ENCODE results near the gene CYBA.
"Not testable (repeated sequence)": the region's sequence is repeated elsewhere in the genome, so short reads cannot be mapped to it uniquely, and the experiment has no call there.

Gene CYBA

DNA sequence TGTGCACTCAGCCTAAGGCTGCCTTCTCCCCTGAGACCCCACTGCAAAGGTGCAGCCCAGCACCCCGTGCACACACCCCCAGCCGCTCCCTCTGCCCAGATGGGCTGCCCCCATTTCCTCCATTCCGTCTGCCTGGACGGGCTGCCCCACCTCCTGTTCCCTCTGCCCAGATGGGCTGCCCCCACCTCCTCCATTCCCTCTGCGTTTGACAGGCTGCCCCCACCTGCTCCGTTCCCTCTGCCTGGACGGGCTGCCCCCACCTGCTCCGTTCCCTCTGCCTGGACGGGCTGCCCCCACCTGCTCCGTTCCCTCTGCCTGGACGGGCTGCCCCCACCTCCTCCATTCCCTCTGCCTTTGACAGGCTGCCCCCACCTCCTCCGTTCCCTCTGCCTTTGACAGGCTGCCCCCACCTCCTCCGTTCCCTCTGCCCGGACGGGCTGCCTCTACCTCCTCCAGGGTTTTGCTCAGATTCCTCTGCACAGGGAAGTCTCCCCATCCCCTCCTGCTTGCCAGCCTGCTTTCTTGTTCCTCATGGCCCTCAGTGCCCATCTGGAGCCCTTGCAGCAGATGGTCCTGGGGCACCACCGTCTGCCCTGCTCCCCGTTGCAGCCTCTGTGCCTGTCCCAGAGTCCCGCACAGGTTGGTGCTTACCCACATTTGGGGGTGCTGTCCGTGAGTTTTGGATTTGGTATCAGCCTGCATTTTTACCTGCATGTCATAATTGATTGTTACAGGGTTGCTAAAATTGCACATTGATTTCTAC lies 35.9 kb downstream of the CYBA start:
- no peak for DNase-seq (ENCODE audit: low read depth, low spot score)

DNA sequence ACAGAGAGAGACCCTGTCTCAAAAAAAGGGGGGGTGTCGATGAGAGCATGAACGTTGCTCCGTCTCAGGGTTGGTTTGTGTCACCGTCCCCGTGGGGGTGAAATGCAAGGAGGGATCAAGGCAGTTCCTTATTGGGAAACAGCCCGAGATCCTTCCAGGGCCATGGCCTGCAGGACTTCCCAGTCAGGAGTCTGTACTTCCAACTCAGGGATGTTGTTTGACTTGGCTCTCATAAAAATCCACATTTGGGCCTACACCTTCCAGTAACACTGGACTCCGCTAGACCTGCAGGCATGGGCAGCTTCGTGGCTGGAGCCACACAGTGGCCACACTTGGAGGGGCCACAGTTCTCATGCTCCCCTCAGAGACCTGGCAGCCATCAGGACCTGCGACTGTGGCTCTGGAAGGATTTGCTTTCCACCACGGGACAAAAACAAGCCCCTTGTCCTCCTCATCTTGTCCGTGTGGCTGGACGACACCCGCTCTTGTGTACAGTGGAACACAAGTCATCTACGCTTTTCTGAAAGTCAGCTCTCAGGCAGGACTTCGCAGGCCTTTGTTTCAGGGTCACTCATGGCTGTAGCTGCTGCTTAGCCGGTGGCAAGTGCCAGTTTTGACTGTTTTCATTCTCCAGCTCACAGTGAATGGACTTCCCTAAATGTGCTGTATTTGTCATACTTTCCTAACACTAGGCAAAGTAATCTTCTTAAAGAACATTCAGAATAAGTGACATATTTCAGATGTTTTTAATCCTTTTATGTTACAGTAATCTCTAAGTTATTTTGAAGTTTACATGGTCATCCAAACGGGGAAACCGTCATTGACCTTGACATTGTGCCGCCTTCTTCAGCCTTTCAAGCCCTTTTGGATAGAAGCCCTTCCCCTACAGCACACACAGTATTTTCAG lies 36.7 kb downstream of the CYBA start:
- no peak for DNase-seq (ENCODE audit: low read depth, low spot score)

GRCh38 chr16:88613293-88613692 lies 37.6 kb downstream of the CYBA start:
- DNase-seq (ENCODE audit: low read depth, low spot score): no peak

DNA sequence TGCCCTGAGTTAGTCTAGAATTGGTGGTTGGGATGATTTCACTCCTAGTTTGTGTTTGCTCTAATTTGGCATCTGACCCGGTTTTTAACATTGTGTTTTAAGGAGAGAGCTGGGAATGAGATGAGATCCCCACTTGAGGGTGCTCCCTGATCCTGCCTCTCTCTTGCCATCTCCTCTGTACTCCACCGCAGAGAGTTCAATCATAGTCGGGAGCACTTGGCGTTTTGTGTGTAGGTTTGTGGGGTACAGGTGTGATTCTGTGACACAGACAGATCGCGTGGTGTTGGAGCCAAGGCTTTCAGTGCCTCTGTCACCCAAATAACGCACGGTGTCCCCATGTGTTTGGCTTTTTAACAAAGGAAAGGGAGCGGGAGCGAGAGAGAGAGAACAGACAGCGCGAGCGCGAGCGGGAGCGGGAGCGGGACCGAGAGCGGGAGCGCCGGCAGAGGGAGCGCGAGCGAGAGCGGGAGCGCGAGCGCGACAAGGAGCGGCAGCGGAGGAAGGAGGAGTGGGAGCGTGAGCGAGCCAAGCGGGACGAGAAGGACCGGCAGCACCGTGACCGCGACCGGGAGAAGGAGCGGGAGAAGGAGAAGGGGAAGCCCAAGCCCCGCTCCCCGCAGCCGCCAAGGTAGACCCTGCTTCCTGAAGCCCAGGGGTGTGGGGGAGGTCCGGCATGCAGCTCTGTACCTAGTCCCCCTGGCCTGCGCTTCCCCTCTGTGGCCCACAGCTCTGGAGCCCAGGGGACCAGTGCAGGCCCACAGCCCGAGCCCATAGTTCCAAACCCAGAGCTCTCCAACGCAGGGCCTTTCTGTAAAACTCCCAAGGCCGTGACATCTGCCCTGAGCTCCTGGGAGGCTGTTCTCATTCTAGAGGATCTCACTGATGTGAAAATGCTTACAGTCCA lies 39.7 kb downstream of the CYBA start:
- peak; percentile 52 for DNase-seq (ENCODE audit: low read depth, low spot score)

DNA sequence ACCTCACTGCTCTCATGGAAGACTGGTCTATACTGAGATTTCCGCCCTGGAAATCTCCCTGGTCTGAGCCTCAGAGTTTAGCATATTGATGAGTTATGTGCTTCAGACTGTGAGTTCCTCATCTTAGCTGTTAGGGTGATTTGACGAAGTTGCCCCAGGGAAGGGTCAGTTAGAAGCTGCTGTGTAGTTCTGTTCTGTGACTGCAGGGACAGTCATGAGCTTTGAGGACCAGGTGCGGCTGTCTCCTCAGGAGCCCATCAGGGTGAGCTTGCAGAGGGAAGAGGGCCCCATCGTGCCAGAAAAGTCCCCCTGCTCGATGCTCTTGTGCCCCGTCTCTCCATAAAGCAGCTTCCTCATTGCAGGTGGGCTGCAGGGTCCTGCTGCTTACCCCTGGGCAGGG lies 40.8 kb downstream of the CYBA start:
- DNase-seq (ENCODE audit: low read depth, low spot score): peak; percentile 33

GRCh38 chr16:88609426-88609825 lies 41.4 kb downstream of the CYBA start:
- DNase-seq (ENCODE audit: low read depth, low spot score): not testable (repeated sequence)

DNA sequence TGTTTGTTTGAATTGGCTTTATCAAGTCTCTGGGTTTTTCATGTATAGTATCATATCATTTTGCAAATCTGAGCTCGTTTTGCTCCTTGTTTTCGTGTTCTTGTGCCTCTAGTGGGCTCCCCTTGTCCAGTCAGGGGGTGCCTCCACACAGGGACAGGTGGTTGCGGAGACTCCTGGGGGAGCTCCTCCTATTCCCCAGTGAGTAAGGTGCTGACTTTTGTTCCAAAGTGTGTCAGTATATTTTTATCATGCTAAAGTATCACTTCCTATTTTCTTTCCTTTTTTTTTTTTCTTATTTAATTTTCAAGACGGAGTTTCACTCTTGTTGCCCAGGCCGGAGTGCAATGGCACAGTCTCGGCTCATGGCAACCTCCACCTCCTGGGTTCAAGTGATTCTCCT lies 42.8 kb downstream of the CYBA start:
- no peak for DNase-seq (ENCODE audit: low read depth, low spot score)

DNA sequence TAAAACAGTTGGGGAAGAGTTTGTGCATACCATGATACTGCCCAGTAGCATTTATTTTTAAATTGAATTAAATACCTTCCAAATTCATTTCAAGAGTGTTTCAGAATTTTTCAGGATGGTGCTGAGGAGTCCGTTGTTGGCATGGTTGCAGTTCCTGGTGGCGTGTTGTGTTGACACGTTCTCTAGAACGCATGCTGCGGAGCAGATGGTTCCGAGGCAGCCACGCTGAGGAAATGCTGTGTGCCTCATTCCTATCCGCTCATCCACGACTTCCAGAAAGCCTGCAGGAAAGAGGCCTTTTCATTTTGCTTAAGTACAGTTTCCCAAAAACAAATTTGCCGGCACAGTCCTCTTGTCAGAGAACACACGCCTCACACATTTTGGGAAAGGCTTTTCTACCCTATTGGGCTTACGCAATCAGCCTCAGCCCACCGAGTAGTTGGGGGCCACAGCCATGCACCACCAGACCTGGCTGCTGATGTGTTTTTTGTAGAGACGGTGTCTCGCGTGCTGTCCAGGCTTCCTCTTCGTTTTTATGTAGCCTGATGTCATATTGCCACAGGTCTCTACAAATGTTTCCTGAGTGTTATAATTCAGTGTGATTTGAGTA lies 44.6 kb downstream of the CYBA start:
- no peak for DNase-seq (ENCODE audit: low read depth, low spot score)

GRCh38 chr16:88605186-88606147 lies 45.4 kb downstream of the CYBA start:
- no peak for DNase-seq (ENCODE audit: low read depth, low spot score)

GRCh38 chr16:88602091-88602490 lies 48.8 kb downstream of the CYBA start:
- no peak for DNase-seq (ENCODE audit: low read depth, low spot score)

GRCh38 chr16:88601313-88602036 lies 49.4 kb downstream of the CYBA start:
- DNase-seq (ENCODE audit: low read depth, low spot score): no peak

- DNase-seq (ENCODE audit: low read depth, low spot score): no peak
Observed at GRCh38 chr16:88600539-88600896, 50.3 kb downstream of the CYBA start.

- DNase-seq (ENCODE audit: low read depth, low spot score): no peak
Observed at GRCh38 chr16:88599825-88600538, 50.9 kb downstream of the CYBA start.

DNA sequence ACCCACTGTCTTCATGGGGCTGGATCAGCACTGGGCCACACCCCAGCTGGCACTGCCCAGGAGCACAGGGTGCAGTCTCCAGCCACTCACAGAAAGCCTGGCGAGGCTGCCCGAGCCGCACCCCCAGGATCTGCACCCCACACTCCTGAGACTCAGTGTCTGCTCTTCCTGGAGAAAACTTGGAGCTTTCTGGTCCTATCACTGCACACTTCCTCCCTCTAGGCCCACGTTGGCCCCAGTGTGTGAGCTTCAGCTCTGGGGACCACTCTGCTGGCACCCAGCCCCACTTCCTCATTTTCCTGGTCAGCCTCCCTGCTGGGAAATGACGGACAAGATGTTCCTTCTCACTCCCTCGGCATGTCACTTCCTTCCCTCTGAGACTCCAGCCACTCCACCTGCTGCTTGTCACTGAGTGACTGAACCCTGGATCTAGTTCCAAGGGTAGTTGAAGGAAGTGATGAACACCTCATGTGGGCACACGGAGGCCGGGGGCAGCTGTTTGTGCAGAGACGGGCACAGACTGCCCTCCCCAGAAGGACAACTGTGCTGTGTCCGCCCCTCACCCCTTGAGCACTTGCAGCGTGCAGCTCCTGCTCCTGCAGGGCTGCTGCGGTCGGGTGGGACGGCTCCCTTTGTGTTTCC lies 51.6 kb downstream of the CYBA start:
- no peak for DNase-seq (ENCODE audit: low read depth, low spot score)

- no peak for DNase-seq (ENCODE audit: low read depth, low spot score)
Observed at GRCh38 chr16:88597856-88598491, 52.9 kb downstream of the CYBA start.

DNA sequence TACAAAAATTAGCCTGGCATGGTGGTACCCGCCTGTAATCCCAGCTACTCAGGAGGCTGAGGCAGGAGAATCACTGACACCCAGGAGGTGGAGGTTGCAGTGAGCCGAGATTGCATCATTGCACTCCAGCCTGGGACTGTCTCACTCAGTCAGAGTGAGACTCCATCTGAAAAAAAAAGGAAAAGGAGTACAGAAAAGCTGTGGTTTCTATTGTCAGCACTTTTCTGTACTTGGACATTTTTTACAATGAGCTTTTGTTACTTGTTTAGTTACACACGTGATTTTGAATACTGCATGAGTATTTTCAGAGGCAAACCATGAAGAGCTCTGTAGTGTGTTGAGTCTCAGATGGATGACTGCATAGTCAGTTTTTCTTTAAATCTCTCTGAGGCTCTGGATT lies 54.4 kb downstream of the CYBA start:
- DNase-seq (ENCODE audit: low read depth, low spot score): no peak

DNA sequence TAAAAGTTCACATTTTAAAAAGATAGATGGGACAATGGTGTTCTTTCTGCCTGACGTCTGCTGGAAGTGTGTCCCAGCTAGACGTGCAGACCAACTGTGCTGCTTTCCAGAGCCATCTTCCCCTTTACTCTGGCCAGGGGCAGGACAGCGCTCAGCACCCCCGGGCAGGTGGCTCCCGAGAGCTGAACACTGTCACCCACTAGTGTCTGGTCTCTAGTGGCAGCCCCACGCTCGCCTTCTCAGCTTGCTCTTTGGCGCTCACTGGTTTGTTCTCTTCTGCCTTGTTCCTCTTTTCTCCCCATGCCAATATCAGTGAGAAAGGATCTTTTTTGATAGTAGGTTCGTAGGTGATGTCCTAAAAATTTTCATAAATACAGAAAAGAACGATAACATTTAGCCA lies 54.9 kb downstream of the CYBA start:
- DNase-seq (ENCODE audit: low read depth, low spot score): no peak

DNA sequence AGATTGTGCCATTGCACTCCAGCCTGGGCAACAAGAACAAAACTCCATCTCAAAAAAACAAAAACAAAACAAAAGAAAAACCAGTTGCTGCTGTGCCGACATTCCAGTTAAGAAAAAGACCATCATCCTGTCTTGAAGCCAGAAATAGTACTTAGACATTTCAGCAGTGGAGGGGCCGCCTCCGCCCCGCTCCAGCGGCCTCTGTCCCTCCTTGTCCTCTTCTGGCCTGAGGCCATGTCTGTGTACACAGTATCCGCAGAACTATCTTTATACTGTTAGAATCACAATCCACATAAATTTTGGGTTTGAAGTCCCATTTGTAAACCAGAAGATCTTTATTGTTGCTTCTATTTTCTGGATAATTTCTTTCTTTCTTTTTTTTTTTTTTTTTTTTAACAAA lies 55.8 kb downstream of the CYBA start:
- no peak for DNase-seq (ENCODE audit: low read depth, low spot score)

Data from ELF-1 (cell line).